ENCODE measurements around the gene PRIM2. TPM values are rescaled to one million over a fixed set of nuclear protein-coding genes. Genes with fewer than 3 reads are reported as not detected.
"Not testable (repeated sequence)": the region's sequence is repeated elsewhere in the genome, so short reads cannot be mapped to it uniquely, and the experiment has no call there.

Gene PRIM2
- total RNA-seq, 1 experiment from 2014 or later = 44.0 TPM

GRCh38 chr6:57535121-57535520, 217.7 kb downstream of the PRIM2 start:
- RAD21 ChIA-PET (ENCODE audit: low non-redundant PET in 1 of 2, low total read pairs in 2 of 2, uncharacterized antibody in 2 of 2, unreplicated experiment in 2 of 2); POLR2A ChIA-PET; CTCF ChIA-PET: not testable (repeated sequence)

GRCh38 chr6:57535994-57536393, 218.6 kb downstream of the PRIM2 start:
- H4K20me1 ChIP-seq (ENCODE audit: insufficient read depth); H3K9me2 ChIP-seq (ENCODE audit: insufficient read depth); H3K4me3 ChIP-seq (replicated peaks in 1 of 2; ENCODE audit: low read depth in 1 of 2, low read length in 2 of 2); H3K36me3 ChIP-seq (ENCODE audit: control insufficient read depth in 1 of 2, insufficient read depth in 2 of 2, low read length in 2 of 2); intact Hi-C loops (cut with micrococcal nuclease); H3K9me3 ChIP-seq (ENCODE audit: control insufficient read depth in 1 of 2, insufficient read depth in 1 of 2, low read depth in 1 of 2, low read length in 2 of 2); H2AFZ ChIP-seq (ENCODE audit: low read depth, low read length, poor library complexity, severe bottlenecking); H3K79me2 ChIP-seq (ENCODE audit: insufficient read depth, low read length); CTCF ChIA-PET; H3K27me3 ChIP-seq (ENCODE audit: insufficient read depth, low read length); POLR2A ChIA-PET; H3K9ac ChIP-seq (ENCODE audit: low read length); BruUV-seq (replicated peaks); RAD21 ChIA-PET (ENCODE audit: low non-redundant PET in 1 of 2, low total read pairs in 2 of 2, uncharacterized antibody in 2 of 2, unreplicated experiment in 2 of 2); H3K4me1 ChIP-seq (ENCODE audit: control insufficient read depth in 1 of 2, insufficient read depth in 2 of 2, low read length in 2 of 2); H3K4me2 ChIP-seq (ENCODE audit: low read length); H3K27ac ChIP-seq (ENCODE audit: low read depth, low read length): not testable (repeated sequence)
- ATAC-seq = peak; percentile 67
- peak; percentile 21; the same call in 1 of the 2 replicates for TF ChIP-seq RAD21 (IDR thresholded peaks at IDR 0.05; ENCODE audit: low read depth)
- TF ChIP-seq, protein P1, sequence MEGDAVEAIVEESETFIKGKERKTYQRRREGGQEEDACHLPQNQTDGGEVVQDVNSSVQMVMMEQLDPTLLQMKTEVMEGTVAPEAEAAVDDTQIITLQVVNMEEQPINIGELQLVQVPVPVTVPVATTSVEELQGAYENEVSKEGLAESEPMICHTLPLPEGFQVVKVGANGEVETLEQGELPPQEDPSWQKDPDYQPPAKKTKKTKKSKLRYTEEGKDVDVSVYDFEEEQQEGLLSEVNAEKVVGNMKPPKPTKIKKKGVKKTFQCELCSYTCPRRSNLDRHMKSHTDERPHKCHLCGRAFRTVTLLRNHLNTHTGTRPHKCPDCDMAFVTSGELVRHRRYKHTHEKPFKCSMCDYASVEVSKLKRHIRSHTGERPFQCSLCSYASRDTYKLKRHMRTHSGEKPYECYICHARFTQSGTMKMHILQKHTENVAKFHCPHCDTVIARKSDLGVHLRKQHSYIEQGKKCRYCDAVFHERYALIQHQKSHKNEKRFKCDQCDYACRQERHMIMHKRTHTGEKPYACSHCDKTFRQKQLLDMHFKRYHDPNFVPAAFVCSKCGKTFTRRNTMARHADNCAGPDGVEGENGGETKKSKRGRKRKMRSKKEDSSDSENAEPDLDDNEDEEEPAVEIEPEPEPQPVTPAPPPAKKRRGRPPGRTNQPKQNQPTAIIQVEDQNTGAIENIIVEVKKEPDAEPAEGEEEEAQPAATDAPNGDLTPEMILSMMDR (IDR thresholded peaks at IDR 0.05 in 2 of 3, conservative IDR thresholded peaks at IDR 0.05 in 1 of 3; ENCODE audit: borderline replicate concordance in 1 of 3, insufficient read depth in 1 of 3, low read depth in 2 of 3, low read length in 2 of 3) = peak in 2 of 3 experiments; percentile 29 to 37; a peak in 3 of 6 replicates
- peak; percentile 10 for DNase-seq (ENCODE audit: low read depth, low spot score)

More at GRCh38 chr6:57535121-57535520, 217.7 kb downstream of the PRIM2 start:
- H3K4me3 ChIP-seq (replicated peaks in 1 of 2; ENCODE audit: low read depth in 1 of 2, low read length in 2 of 2); H3K9me2 ChIP-seq (ENCODE audit: insufficient read depth); H3K36me3 ChIP-seq (ENCODE audit: control insufficient read depth in 1 of 2, insufficient read depth in 2 of 2, low read length in 2 of 2); H3K9ac ChIP-seq (ENCODE audit: low read length); H3K4me2 ChIP-seq (ENCODE audit: low read length); BruUV-seq (replicated peaks); H4K20me1 ChIP-seq (ENCODE audit: insufficient read depth); H3K79me2 ChIP-seq (ENCODE audit: insufficient read depth, low read length); DNase-seq (ENCODE audit: low read depth, low spot score); H3K9me3 ChIP-seq (ENCODE audit: control insufficient read depth in 1 of 2, insufficient read depth in 1 of 2, low read depth in 1 of 2, low read length in 2 of 2); H3K27me3 ChIP-seq (ENCODE audit: insufficient read depth, low read length); H3K4me1 ChIP-seq (ENCODE audit: control insufficient read depth in 1 of 2, insufficient read depth in 2 of 2, low read length in 2 of 2); ATAC-seq; intact Hi-C loops (cut with micrococcal nuclease); H3K27ac ChIP-seq (ENCODE audit: low read depth, low read length); H2AFZ ChIP-seq (ENCODE audit: low read depth, low read length, poor library complexity, severe bottlenecking): not testable (repeated sequence)

GRCh38 chr6:57537916-57538315, 220.5 kb downstream of the PRIM2 start:
- H3K4me1 ChIP-seq (ENCODE audit: control insufficient read depth in 1 of 2, insufficient read depth in 2 of 2, low read length in 2 of 2); H3K27ac ChIP-seq (ENCODE audit: low read depth, low read length); H3K9ac ChIP-seq (ENCODE audit: low read length); H3K4me3 ChIP-seq (replicated peaks in 1 of 2; ENCODE audit: low read depth in 1 of 2, low read length in 2 of 2); intact Hi-C loops (cut with micrococcal nuclease); H3K27me3 ChIP-seq (ENCODE audit: insufficient read depth, low read length); H3K36me3 ChIP-seq (ENCODE audit: control insufficient read depth in 1 of 2, insufficient read depth in 2 of 2, low read length in 2 of 2); BruUV-seq (replicated peaks); H3K9me3 ChIP-seq (ENCODE audit: control insufficient read depth in 1 of 2, insufficient read depth in 1 of 2, low read depth in 1 of 2, low read length in 2 of 2); H4K20me1 ChIP-seq (ENCODE audit: insufficient read depth); H3K9me2 ChIP-seq (ENCODE audit: insufficient read depth); H3K79me2 ChIP-seq (ENCODE audit: insufficient read depth, low read length); ATAC-seq; DNase-seq (ENCODE audit: low read depth, low spot score); H2AFZ ChIP-seq (ENCODE audit: low read depth, low read length, poor library complexity, severe bottlenecking); CTCF ChIA-PET; RAD21 ChIA-PET (ENCODE audit: low non-redundant PET in 1 of 2, low total read pairs in 2 of 2, uncharacterized antibody in 2 of 2, unreplicated experiment in 2 of 2); POLR2A ChIA-PET; H3K4me2 ChIP-seq (ENCODE audit: low read length): not testable (repeated sequence)

GRCh38 chr6:57551961-57552360, 234.5 kb downstream of the PRIM2 start:
- H2AFZ ChIP-seq (ENCODE audit: low read depth, low read length, poor library complexity, severe bottlenecking); H4K20me1 ChIP-seq (ENCODE audit: insufficient read depth); H3K9me3 ChIP-seq (ENCODE audit: control insufficient read depth in 1 of 2, insufficient read depth in 1 of 2, low read depth in 1 of 2, low read length in 2 of 2); H3K9ac ChIP-seq (ENCODE audit: low read length); DNase-seq (ENCODE audit: low read depth, low spot score); H3K27ac ChIP-seq (ENCODE audit: low read depth, low read length); H3K27me3 ChIP-seq (ENCODE audit: insufficient read depth, low read length); POLR2A ChIA-PET; BruUV-seq (replicated peaks); H3K9me2 ChIP-seq (ENCODE audit: insufficient read depth); RAD21 ChIA-PET (ENCODE audit: low non-redundant PET in 1 of 2, low total read pairs in 2 of 2, uncharacterized antibody in 2 of 2, unreplicated experiment in 2 of 2); CTCF ChIA-PET; H3K4me1 ChIP-seq (ENCODE audit: control insufficient read depth in 1 of 2, insufficient read depth in 2 of 2, low read length in 2 of 2); H3K36me3 ChIP-seq (ENCODE audit: control insufficient read depth in 1 of 2, insufficient read depth in 2 of 2, low read length in 2 of 2); H3K4me3 ChIP-seq (replicated peaks in 1 of 2; ENCODE audit: low read depth in 1 of 2, low read length in 2 of 2); H3K79me2 ChIP-seq (ENCODE audit: insufficient read depth, low read length); H3K4me2 ChIP-seq (ENCODE audit: low read length); intact Hi-C loops (cut with micrococcal nuclease): not testable (repeated sequence)
- peak; percentile 14; the same call in 1 of the 2 replicates for ATAC-seq

All from HCT116 (cell line).